ENCODE measurements around the gene HEATR1.

Gene HEATR1

GRCh38 chr1:236552096-236552495 lies 52.2 kb downstream of the HEATR1 start:
- DNase-seq (ENCODE audit: extremely low read depth, low read depth) = no peak
- TF ChIP-seq CTCF (IDR thresholded peaks at IDR 0.05; ENCODE audit: low read depth, low read length) = no peak

GRCh38 chr1:236550961-236551851 lies 53.1 kb downstream of the HEATR1 start:
- TF ChIP-seq CTCF (IDR thresholded peaks at IDR 0.05; ENCODE audit: low read depth, low read length) = no peak
- DNase-seq (ENCODE audit: extremely low read depth, low read depth) = no peak

- DNase-seq (ENCODE audit: extremely low read depth, low read depth) = no peak
- no peak for TF ChIP-seq CTCF (IDR thresholded peaks at IDR 0.05; ENCODE audit: low read depth, low read length)
Observed at GRCh38 chr1:236548452-236548851, 55.9 kb downstream of the HEATR1 start.

GRCh38 chr1:236545621-236546169 lies 58.6 kb downstream of the HEATR1 start:
- DNase-seq (ENCODE audit: extremely low read depth, low read depth) = no peak

GRCh38 chr1:236543065-236543669 lies 61.1 kb downstream of the HEATR1 start:
- no peak for TF ChIP-seq CTCF (IDR thresholded peaks at IDR 0.05; ENCODE audit: low read depth, low read length)
- no peak for DNase-seq (ENCODE audit: extremely low read depth, low read depth)

More at GRCh38 chr1:236545621-236546169, 58.6 kb downstream of the HEATR1 start:
- TF ChIP-seq CTCF (IDR thresholded peaks at IDR 0.05; ENCODE audit: low read depth, low read length) = no peak

GRCh38 chr1:236541710-236542109 lies 62.6 kb downstream of the HEATR1 start:
- no peak for TF ChIP-seq CTCF (IDR thresholded peaks at IDR 0.05; ENCODE audit: low read depth, low read length)
- DNase-seq (ENCODE audit: extremely low read depth, low read depth) = no peak
